ENCODE data around the gene SLC27A5. TPM values are rescaled to one million over a fixed set of nuclear protein-coding genes. Genes with fewer than 3 reads are reported as not detected.

Gene SLC27A5
- 4.4 TPM for total RNA-seq

- no peak for DNase-seq
Observed at GRCh38 chr19:58511353-58512208, at the start of gene SLC27A5. Gene SLC27A5 (minus strand): TSS chr19:58511992. CDS start chr19:58511955, 37 bp downstream.

GRCh38 chr19:58560921-58561320, 49.1 kb upstream of the SLC27A5 start:
- no peak for DNase-seq

GRCh38 chr19:58560007-58560887, 48.5 kb upstream of the SLC27A5 start:
- DNase-seq: no peak

GRCh38 chr19:58559275-58560006, 47.6 kb upstream of the SLC27A5 start:
- no peak for DNase-seq

GRCh38 chr19:58558623-58559274, 47.0 kb upstream of the SLC27A5 start:
- no peak for DNase-seq

GRCh38 chr19:58558066-58558622, 46.4 kb upstream of the SLC27A5 start, which contains the start of gene UBE2M:
Gene UBE2M (minus strand): TSS chr19:58558611. CDS start chr19:58558381, 230 bp downstream.
- DNase-seq: no peak

GRCh38 chr19:58557221-58558065, 45.7 kb upstream of the SLC27A5 start:
- no peak for DNase-seq

GRCh38 chr19:58556622-58557220, 44.9 kb upstream of the SLC27A5 start:
- DNase-seq: no peak

GRCh38 chr19:58555920-58556621, 44.3 kb upstream of the SLC27A5 start:
- no peak for DNase-seq

- DNase-seq: no peak
Observed at GRCh38 chr19:58555369-58555885, 43.6 kb upstream of the SLC27A5 start.

- no peak for DNase-seq
Observed at GRCh38 chr19:58554494-58555368, 42.9 kb upstream of the SLC27A5 start, which contains the start of gene CHMP2A. Gene CHMP2A (minus strand): TSS chr19:58555105. CDS start chr19:58554212, 893 bp downstream.

GRCh38 chr19:58553799-58554493, 42.2 kb upstream of the SLC27A5 start:
- no peak for DNase-seq

- DNase-seq: no peak
Observed at GRCh38 chr19:58552655-58553054, 40.9 kb upstream of the SLC27A5 start.

- no peak for DNase-seq
Observed at GRCh38 chr19:58551577-58552471, 40.0 kb upstream of the SLC27A5 start.

- DNase-seq: no peak
Observed at GRCh38 chr19:58551123-58551497, 39.3 kb upstream of the SLC27A5 start.
